Measurements from ENCODE around the gene MYOF.

The MYOF gene

GRCh38 chr10:93454736-93455135 is 27.4 kb downstream of the MYOF start:
- no peak for ATAC-seq
- TF ChIP-seq GLIS3 (CRISPR knock-in tag; IDR thresholded peaks at IDR 0.05) (no peak), BACH2 (CRISPR knock-in tag; IDR thresholded peaks at IDR 0.05; ENCODE audit: borderline replicate concordance) (no peak)

- no peak for TF ChIP-seq TOX (CRISPR knock-in tag; IDR thresholded peaks at IDR 0.05; ENCODE audit: borderline replicate concordance)
- no peak for TF ChIP-seq ZNF70 (CRISPR knock-in tag; IDR thresholded peaks at IDR 0.05)
- TF ChIP-seq PPARA (CRISPR knock-in tag; IDR thresholded peaks at IDR 0.05; ENCODE audit: borderline replicate concordance): no peak
- TF ChIP-seq RARB (CRISPR knock-in tag; IDR thresholded peaks at IDR 0.05): no peak
- no peak for TF ChIP-seq TCF4 (CRISPR knock-in tag; IDR thresholded peaks at IDR 0.05; ENCODE audit: borderline replicate concordance)
- TF ChIP-seq BACH2 (CRISPR knock-in tag; IDR thresholded peaks at IDR 0.05; ENCODE audit: borderline replicate concordance): no peak
- TF ChIP-seq PATZ1 (CRISPR knock-in tag; IDR thresholded peaks at IDR 0.05; ENCODE audit: borderline replicate concordance): no peak
- no peak for TF ChIP-seq ZNF565 (CRISPR knock-in tag; conservative IDR thresholded peaks at IDR 0.05; ENCODE audit: low read depth)
- TF ChIP-seq ARNTL (CRISPR knock-in tag; IDR thresholded peaks at IDR 0.05; ENCODE audit: borderline replicate concordance, low read depth): no peak
- ATAC-seq: no peak
Observed at GRCh38 chr10:93454146-93454545, 28.0 kb downstream of the MYOF start.

GRCh38 chr10:93452143-93452542 is 30.0 kb downstream of the MYOF start:
- ATAC-seq: no peak
- TF ChIP-seq ZNF8 (CRISPR knock-in tag; IDR thresholded peaks at IDR 0.05): no peak
- TF ChIP-seq BACH2 (CRISPR knock-in tag; IDR thresholded peaks at IDR 0.05; ENCODE audit: borderline replicate concordance): no peak
- TF ChIP-seq ZC3H10 (CRISPR knock-in tag; IDR thresholded peaks at IDR 0.05): no peak
- TF ChIP-seq TOX (CRISPR knock-in tag; IDR thresholded peaks at IDR 0.05; ENCODE audit: borderline replicate concordance): no peak
- no peak for TF ChIP-seq TCF4 (CRISPR knock-in tag; IDR thresholded peaks at IDR 0.05; ENCODE audit: borderline replicate concordance)
- no peak for TF ChIP-seq TSHZ2 (CRISPR knock-in tag; IDR thresholded peaks at IDR 0.05)
- TF ChIP-seq CREB5 (CRISPR knock-in tag; IDR thresholded peaks at IDR 0.05; ENCODE audit: low read depth): no peak
- TF ChIP-seq ZFP30 (CRISPR knock-in tag; IDR thresholded peaks at IDR 0.05): no peak
- no peak for TF ChIP-seq ARNTL (CRISPR knock-in tag; IDR thresholded peaks at IDR 0.05; ENCODE audit: borderline replicate concordance, low read depth)
- TF ChIP-seq PPARA (CRISPR knock-in tag; IDR thresholded peaks at IDR 0.05; ENCODE audit: borderline replicate concordance): no peak
- TF ChIP-seq RARB (CRISPR knock-in tag; IDR thresholded peaks at IDR 0.05): no peak
- TF ChIP-seq SNAI2 (CRISPR knock-in tag; IDR thresholded peaks at IDR 0.05): no peak
- TF ChIP-seq OSR1 (CRISPR knock-in tag; IDR thresholded peaks at IDR 0.05): no peak
- TF ChIP-seq ZFP3 (CRISPR knock-in tag; IDR thresholded peaks at IDR 0.05): no peak
- no peak for TF ChIP-seq POU6F1 (CRISPR knock-in tag; IDR thresholded peaks at IDR 0.05; ENCODE audit: borderline replicate concordance, low read depth)
- no peak for TF ChIP-seq CSRNP3 (CRISPR knock-in tag; IDR thresholded peaks at IDR 0.05)

All from SK-N-SH treated with all-trans-retinoic acid at 6 μM for 48 hours (cell line).